ENCODE data around the gene CFAP161.
"Not testable (repeated sequence)": the region's sequence is repeated elsewhere in the genome, so short reads cannot be mapped to it uniquely, and the experiment has no call there.

CFAP161 gene

GRCh38 chr15:81156324-81156723 is 22.3 kb downstream of the CFAP161 start:
- Histone ChIP-seq H3K27me3 (replicated peaks; ENCODE audit: control insufficient read depth, insufficient read depth, low read length, poor library complexity, severe bottlenecking) (no peaks in the 10 kb centered on the region), H3K9me3 (ENCODE audit: control insufficient read depth, low read length) (no peaks in the 10 kb centered on the region), H3K36me3 (ENCODE audit: control insufficient read depth, insufficient read depth, low read length) (no peaks in the 10 kb centered on the region), H3K27ac (ENCODE audit: insufficient read depth, low read length, poor library complexity, severe bottlenecking) (no peak overlapping the region), H3K4me1 (ENCODE audit: control insufficient read depth, insufficient read depth, low read length, poor library complexity, severe bottlenecking) (peaks cover 4% of the 10 kb centered on the region), H3K4me3 (ENCODE audit: insufficient read depth, low read depth, low read length, poor library complexity, severe bottlenecking) (no peak overlapping the region)
- DNase-seq = no peak

DNA sequence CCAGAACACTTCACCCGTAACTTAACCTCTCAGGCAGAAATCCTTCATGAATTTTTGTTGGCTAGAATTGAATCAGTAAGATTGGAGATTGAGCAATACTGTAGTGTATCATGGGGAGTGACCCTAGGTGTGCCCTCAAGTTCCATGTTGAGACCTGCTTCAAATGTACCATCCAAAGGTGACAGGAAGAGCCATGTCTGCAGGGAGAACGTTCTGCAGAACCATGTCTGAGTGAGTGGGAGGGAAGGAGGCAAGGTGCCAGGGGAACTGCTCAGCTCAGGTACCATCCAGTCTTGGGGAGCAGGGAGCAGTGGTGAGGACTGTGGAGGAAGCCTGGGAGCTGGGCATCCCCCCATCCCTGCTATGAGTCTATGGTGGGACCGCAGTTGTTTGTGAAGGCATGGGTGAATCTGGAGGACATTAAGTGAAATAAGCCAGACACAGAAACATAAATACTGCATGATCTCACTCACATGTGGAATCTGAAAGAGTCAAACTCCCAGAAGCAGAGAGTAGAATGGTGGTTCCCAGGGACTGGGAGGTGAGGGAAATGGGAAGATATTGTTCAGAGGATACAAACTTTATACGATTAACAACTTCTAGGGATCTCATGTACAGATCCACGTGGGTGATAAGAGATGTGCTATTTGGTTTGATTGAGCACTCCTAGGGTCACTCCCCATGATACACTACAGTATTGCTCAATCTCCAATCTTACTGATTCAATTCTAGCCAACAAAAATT is 23.3 kb downstream of the CFAP161 start:
- Histone ChIP-seq H3K36me3 (ENCODE audit: control insufficient read depth, insufficient read depth, low read length) (no peaks in the 10 kb centered on the region), H3K9me3 (ENCODE audit: control insufficient read depth, low read length) (no peaks in the 10 kb centered on the region), H3K4me3 (ENCODE audit: insufficient read depth, low read depth, low read length, poor library complexity, severe bottlenecking) (no peak overlapping the region), H3K4me1 (ENCODE audit: control insufficient read depth, insufficient read depth, low read length, poor library complexity, severe bottlenecking) (peaks cover 13% of the 10 kb centered on the region), H3K27ac (ENCODE audit: insufficient read depth, low read length, poor library complexity, severe bottlenecking) (no peak overlapping the region), H3K27me3 (replicated peaks; ENCODE audit: control insufficient read depth, insufficient read depth, low read length, poor library complexity, severe bottlenecking) (no peaks in the 10 kb centered on the region)
- DNase-seq = no peak

- Histone ChIP-seq H3K4me3 (ENCODE audit: insufficient read depth, low read depth, low read length, poor library complexity, severe bottlenecking) (no peak overlapping the region), H3K9me3 (ENCODE audit: control insufficient read depth, low read length) (no peaks in the 10 kb centered on the region), H3K4me1 (ENCODE audit: control insufficient read depth, insufficient read depth, low read length, poor library complexity, severe bottlenecking) (peaks cover 13% of the 10 kb centered on the region), H3K27me3 (replicated peaks; ENCODE audit: control insufficient read depth, insufficient read depth, low read length, poor library complexity, severe bottlenecking) (no peaks in the 10 kb centered on the region), H3K27ac (ENCODE audit: insufficient read depth, low read length, poor library complexity, severe bottlenecking) (no peak overlapping the region), H3K36me3 (ENCODE audit: control insufficient read depth, insufficient read depth, low read length) (no peaks in the 10 kb centered on the region)
- no peak for DNase-seq
Measured at GRCh38 chr15:81157939-81158223, 23.8 kb downstream of the CFAP161 start.

GRCh38 chr15:81158561-81158960 is 24.5 kb downstream of the CFAP161 start:
- DNase-seq; H3K4me3 ChIP-seq (ENCODE audit: insufficient read depth, low read depth, low read length, poor library complexity, severe bottlenecking); H3K9me3 ChIP-seq (ENCODE audit: control insufficient read depth, low read length); H3K27ac ChIP-seq (ENCODE audit: insufficient read depth, low read length, poor library complexity, severe bottlenecking); H3K36me3 ChIP-seq (ENCODE audit: control insufficient read depth, insufficient read depth, low read length); H3K27me3 ChIP-seq (replicated peaks; ENCODE audit: control insufficient read depth, insufficient read depth, low read length, poor library complexity, severe bottlenecking): not testable (repeated sequence)
- H3K4me1 ChIP-seq (ENCODE audit: control insufficient read depth, insufficient read depth, low read length, poor library complexity, severe bottlenecking) = peaks cover 13% of the 10 kb centered on the region

DNA sequence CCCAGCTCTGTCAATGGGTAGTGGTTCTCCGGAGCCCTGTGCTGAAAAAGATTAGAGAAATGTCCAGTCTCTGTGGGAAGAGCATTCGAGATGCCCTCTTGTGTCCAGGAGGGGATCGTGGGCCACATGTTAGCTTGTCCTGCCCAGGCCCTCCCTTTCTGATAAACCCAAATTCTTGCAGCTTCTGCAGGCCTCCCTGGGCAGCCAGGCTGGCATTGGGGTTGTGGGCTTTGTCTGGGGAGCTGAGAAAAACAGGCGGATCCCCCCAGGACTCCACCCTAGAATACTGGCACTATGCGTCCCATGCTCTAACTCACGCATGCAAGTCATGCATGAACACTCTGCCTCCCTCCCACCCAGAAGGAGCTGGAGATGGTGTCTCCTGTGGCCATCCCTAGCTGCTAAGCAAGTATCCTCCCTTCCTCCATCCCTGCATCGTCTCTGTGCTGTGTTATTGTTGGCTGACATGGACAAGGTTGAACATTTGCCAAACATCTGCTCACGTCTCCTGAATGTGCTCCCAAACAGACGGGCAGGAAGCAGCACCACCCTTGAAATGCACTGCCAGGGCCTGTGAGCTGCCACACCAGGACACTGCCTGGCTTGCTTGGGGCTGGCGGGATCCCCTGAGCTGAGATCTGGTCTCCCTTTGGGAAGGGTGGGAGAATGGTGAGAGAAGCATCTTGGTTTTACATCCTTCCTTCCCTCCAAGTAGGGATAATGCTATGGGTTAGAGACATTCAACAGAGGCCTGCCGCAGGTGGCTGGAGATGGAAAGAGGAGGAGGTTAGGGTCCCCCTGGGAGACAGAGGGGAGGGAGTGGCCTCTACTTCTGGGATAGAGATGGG is 26.5 kb downstream of the CFAP161 start:
- no peaks in the 10 kb centered on the region for H3K27me3 ChIP-seq (replicated peaks; ENCODE audit: control insufficient read depth, insufficient read depth, low read length, poor library complexity, severe bottlenecking)
- peaks cover 13% of the 10 kb centered on the region for H3K4me1 ChIP-seq (ENCODE audit: control insufficient read depth, insufficient read depth, low read length, poor library complexity, severe bottlenecking)
- no peaks in the 10 kb centered on the region for H3K9me3 ChIP-seq (ENCODE audit: control insufficient read depth, low read length)
- H3K27ac ChIP-seq (ENCODE audit: insufficient read depth, low read length, poor library complexity, severe bottlenecking) = no peak overlapping the region
- no peaks in the 10 kb centered on the region for H3K36me3 ChIP-seq (ENCODE audit: control insufficient read depth, insufficient read depth, low read length)
- no peak for DNase-seq
- no peak overlapping the region for H3K4me3 ChIP-seq (ENCODE audit: insufficient read depth, low read depth, low read length, poor library complexity, severe bottlenecking)

DNA sequence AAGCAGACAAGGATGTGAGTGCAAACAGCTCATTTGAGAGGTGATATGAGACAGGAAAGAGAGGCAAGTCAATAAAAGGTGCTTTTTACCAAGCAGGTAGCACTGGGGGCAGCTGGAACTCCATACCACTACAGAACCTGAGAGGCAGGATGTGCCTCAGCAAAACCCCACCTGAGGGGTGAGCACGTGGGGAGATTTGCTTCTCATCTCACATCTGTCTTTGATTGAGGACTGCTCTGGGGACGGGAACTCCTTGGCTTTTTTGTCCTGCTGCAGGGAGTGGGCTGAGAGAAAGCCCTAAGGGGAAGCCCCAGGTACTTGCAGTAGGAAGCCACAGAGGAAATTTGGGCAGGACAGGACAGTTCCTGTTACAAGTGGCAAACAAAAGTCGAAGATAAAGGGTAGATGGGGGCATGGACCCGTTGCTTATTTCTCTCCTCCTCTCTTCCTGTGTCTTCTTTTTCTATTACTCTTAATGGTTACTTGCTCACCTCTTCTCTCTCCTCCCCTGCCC is 27.1 kb downstream of the CFAP161 start:
- H3K4me1 ChIP-seq (ENCODE audit: control insufficient read depth, insufficient read depth, low read length, poor library complexity, severe bottlenecking) = peaks cover 13% of the 10 kb centered on the region
- H3K4me3 ChIP-seq (ENCODE audit: insufficient read depth, low read depth, low read length, poor library complexity, severe bottlenecking) = no peak overlapping the region
- no peaks in the 10 kb centered on the region for H3K9me3 ChIP-seq (ENCODE audit: control insufficient read depth, low read length)
- no peaks in the 10 kb centered on the region for H3K27me3 ChIP-seq (replicated peaks; ENCODE audit: control insufficient read depth, insufficient read depth, low read length, poor library complexity, severe bottlenecking)
- no peaks in the 10 kb centered on the region for H3K36me3 ChIP-seq (ENCODE audit: control insufficient read depth, insufficient read depth, low read length)
- no peak for DNase-seq
- no peak overlapping the region for H3K27ac ChIP-seq (ENCODE audit: insufficient read depth, low read length, poor library complexity, severe bottlenecking)

DNA sequence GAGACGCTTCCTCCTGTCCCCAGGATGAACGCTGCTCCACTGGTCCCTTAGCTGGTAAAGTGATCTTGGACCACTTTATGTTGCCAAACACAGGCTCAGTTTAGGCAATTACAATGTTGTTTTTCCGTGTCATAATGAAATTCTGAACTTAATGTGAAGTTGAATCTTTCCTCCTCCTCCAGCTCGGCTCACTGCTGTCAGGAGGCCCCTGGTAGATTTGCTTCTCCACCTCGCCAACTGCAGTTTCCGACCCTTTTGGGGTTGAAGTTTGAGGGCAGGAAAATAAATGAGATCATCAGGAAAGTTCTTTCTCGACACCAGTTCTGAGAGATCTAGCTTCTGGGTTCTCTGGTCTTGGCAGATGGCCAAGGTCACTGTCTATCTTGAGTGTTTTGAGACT is 27.8 kb downstream of the CFAP161 start:
- no peaks in the 10 kb centered on the region for H3K9me3 ChIP-seq (ENCODE audit: control insufficient read depth, low read length)
- no peak overlapping the region for H3K4me3 ChIP-seq (ENCODE audit: insufficient read depth, low read depth, low read length, poor library complexity, severe bottlenecking)
- H3K27me3 ChIP-seq (replicated peaks; ENCODE audit: control insufficient read depth, insufficient read depth, low read length, poor library complexity, severe bottlenecking) = no peaks in the 10 kb centered on the region
- no peak for DNase-seq
- no peak overlapping the region for H3K27ac ChIP-seq (ENCODE audit: insufficient read depth, low read length, poor library complexity, severe bottlenecking)
- peaks cover 13% of the 10 kb centered on the region for H3K4me1 ChIP-seq (ENCODE audit: control insufficient read depth, insufficient read depth, low read length, poor library complexity, severe bottlenecking)
- no peaks in the 10 kb centered on the region for H3K36me3 ChIP-seq (ENCODE audit: control insufficient read depth, insufficient read depth, low read length)

DNA sequence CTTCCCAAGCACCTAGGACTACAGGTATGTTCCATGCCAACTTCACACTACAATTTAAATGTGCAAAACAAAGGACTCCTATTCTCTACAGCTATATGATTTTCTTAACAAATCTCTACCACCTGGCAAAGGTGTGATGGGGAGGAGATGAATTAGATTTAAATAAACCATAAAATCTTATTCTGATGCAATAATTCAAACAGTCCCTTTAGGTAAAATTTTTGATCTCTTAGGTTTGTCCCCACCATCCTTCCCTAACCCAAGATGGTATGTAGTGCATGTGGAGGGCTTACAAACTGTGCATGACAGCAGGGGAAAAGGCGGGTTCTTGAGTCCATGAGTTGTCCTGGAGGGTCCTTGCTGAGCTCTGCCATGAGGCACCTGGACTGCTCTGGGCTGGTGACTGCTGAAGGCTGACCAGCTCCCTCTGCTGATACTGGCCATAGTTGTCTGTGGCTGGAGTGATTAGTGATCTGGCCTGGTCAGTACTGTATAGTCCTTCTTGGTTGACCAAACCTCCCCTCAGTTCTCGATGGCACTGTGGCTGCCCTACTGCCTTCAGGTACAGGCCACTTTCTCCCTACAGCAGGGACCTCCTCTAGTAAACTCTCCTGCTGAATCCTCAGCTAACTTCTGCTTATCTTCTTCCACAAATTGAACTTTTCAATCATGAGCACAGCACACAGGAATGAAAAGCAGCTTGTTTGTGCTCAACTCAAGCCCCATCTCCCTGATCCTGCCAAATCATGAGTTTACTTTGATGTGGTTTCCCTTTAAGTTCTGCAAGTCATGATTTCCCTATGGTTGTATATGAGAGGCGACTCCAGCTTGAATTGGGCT is 30.1 kb downstream of the CFAP161 start:
- DNase-seq = no peak
- peaks cover 13% of the 10 kb centered on the region for H3K4me1 ChIP-seq (ENCODE audit: control insufficient read depth, insufficient read depth, low read length, poor library complexity, severe bottlenecking)
- H3K4me3 ChIP-seq (ENCODE audit: insufficient read depth, low read depth, low read length, poor library complexity, severe bottlenecking) = no peak overlapping the region
- no peaks in the 10 kb centered on the region for H3K36me3 ChIP-seq (ENCODE audit: control insufficient read depth, insufficient read depth, low read length)
- H3K9me3 ChIP-seq (ENCODE audit: control insufficient read depth, low read length) = no peaks in the 10 kb centered on the region
- no peaks in the 10 kb centered on the region for H3K27me3 ChIP-seq (replicated peaks; ENCODE audit: control insufficient read depth, insufficient read depth, low read length, poor library complexity, severe bottlenecking)
- no peak overlapping the region for H3K27ac ChIP-seq (ENCODE audit: insufficient read depth, low read length, poor library complexity, severe bottlenecking)

GRCh38 chr15:81165535-81165934 is 31.5 kb downstream of the CFAP161 start:
- Histone ChIP-seq H3K9me3 (ENCODE audit: control insufficient read depth, low read length) (no peaks in the 10 kb centered on the region), H3K4me1 (ENCODE audit: control insufficient read depth, insufficient read depth, low read length, poor library complexity, severe bottlenecking) (peaks cover 13% of the 10 kb centered on the region), H3K4me3 (ENCODE audit: insufficient read depth, low read depth, low read length, poor library complexity, severe bottlenecking) (no peak overlapping the region), H3K27me3 (replicated peaks; ENCODE audit: control insufficient read depth, insufficient read depth, low read length, poor library complexity, severe bottlenecking) (no peaks in the 10 kb centered on the region), H3K36me3 (ENCODE audit: control insufficient read depth, insufficient read depth, low read length) (no peaks in the 10 kb centered on the region), H3K27ac (ENCODE audit: insufficient read depth, low read length, poor library complexity, severe bottlenecking) (no peak overlapping the region)
- no peak for DNase-seq

Measured in effector memory CD4-positive, alpha-beta T cell (primary cell).